EL (cell line): ENCODE measurements around the gene SMARCA4.

ENCODE experiments used
- DNase-seq: peaks from one replicate; pipeline ENCODE4 v3.0.0-alpha.2; 2016

The SMARCA4 gene

DNA sequence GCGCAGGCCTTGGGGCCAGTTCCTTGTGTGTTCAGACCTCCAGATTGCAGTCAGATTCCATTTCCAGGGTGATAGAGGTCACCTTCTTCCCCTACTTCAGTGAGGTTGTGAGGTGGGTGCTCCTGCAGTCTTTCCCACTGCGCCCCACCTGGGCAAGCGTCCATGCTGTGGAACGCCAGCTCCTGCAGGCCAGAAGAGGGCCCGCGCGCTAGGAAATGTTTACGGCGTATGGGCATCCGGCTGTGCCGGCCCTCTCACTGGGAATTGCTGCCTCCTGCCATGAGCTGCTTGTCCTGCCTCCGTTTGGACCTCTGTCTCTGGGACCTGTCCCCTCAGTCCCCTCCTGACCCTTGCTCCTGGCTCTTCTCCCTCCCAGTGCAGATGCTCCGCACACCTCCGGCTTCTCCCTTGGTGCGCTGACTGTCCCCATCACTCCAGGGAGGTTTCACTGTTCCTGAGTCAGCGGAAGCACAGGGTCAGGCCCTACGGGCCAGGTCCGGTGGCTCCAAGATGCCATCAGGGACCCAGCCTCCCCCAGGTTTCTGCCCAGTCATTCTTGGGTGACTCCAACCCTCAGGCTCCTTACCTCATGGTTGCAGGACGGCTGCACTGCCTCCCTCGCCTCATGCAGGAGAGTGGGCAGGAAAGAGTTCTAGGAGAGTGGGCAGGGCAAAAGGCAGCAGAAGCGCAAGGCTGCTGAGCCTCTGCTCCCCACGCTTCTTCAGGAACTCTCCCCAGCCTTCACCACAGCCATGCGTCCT, 56.6 kb downstream of the SMARCA4 start:
- DNase-seq, result no peak

DNA sequence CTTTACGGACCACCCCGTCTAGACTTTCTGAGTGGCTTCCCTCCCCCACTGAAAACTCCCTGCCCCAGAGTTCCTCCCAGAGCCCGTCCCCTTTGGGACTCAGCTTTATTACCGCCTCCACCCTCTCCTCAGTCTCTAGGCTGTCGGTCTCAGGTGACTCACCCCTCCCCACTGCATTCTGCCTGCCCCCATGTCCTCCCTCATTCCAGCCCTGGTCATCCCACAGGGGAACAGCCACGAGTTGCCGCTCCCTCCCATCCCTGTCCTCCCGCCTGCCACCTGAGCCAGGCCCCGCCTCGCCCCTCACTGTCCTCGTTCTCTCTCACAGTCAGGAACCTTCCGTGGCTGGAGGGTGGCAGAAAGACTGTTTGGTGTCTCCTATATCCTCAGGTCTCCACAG, 57.3 kb downstream of the SMARCA4 start:
- no peak for DNase-seq

DNA sequence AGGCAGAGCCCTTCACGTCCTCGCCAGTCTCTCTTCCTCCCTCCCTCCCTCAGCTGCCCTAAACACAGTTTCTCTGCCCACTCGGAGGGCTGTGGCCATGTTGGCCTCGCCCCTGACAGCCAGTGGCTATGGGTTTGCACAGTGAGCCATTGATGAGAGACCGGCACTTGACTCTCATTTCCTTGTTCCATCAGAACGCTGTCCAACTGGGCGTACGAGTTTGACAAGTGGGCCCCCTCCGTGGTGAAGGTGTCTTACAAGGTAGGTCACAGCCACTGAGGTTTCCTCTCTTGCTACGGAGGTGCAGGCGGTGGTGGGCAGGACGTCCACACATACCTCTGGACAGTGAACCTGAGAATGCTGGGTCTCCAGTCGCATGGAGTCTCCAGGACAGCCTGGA, 57.9 kb downstream of the SMARCA4 start:
- no peak for DNase-seq

DNA sequence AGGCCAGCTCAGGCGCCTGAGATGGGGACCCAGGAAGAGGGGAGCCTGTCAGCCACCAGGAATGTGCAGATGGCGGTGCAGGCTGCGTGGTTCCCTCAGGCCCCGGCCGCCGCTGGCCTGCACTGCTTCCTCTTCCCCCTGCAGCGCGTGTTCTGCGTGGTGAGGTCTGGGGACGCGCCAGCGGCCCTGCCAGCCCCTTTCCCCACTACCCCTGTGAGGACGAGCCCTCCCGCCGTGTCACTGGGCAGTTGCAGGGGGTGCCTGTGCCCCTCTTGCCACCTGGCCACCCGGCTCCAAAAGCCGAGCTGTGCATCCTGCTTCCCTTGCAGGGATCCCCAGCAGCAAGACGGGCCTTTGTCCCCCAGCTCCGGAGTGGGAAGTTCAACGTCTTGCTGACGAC, 58.4 kb downstream of the SMARCA4 start:
- DNase-seq, result no peak

DNA sequence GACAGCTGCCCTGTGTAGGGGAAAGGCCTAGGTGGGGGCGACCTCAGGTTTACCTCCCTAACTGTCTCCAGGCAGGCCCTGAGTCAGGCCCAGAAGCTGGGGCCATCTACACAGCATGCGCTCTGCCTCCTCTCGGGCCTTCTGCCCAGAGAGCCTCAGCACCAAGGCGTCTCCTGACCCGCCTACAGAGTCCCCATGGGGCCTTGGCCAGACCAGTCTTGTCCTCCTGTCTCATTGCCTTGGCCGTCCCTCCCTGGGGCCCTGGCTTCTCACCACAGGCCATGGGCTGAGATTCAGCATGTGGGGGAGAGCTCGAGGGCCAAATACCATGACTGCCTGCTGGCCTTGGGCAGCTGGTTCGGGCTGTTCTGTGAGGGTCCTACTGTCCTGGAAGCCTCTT, 59.0 kb downstream of the SMARCA4 start:
- DNase-seq, result no peak

DNA sequence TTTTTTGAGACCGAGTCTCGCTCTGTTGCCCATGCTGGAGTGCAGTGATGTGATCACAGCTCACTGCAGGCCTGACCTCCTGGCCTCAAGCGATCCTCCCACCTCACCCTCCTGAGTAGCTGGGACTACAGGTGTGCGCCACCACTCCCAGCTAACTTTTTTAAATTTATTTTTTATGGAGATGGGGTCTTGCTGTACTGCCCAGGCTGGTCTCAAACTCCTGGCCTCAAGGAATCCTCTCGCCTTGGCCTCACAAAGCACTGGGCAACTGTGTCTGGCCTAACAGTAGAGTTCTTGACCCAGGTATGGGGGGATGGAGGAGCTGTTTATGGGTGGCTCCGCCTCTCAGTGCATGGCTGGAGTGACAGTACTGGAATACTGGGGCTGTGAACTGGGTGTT, 59.6 kb downstream of the SMARCA4 start:
- no peak for DNase-seq

DNA sequence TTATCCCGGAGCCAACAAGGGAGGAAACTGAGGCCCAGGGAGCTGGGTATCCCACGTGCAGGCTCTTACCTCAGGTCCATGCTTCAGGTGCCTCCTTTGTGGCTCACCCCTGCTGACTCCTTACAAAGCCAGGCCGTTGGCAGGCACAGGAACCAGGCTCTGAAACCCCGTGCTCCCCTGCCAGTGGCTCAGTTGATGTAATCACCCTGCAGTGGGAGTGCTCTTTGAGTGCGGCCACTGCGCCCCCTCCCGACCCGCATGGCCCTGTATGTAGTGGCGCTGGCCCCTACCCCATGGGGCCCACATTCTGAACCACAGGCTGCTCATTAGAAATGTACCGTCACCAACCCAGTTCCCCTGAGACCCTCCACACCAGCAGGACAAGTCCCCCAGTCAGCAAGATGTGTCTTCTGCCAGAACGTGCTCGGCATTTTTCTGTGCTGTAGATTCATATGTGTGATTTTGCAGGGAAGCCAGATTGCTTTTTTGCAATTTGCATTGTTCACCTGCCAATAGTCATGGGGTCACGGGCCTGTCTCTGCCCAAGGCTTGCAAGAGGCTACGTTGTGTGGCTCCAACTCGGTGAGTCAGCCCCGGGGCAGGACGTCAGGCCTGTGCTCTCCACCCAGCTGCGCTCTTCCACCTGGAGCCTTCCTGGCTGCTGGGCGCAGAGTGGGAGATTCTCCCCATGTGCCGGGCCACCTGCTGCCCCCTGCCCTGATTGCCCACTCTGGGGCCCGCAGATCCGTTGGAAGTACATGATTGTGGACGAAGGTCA, 60.3 kb downstream of the SMARCA4 start:
- DNase-seq, result no peak

DNA sequence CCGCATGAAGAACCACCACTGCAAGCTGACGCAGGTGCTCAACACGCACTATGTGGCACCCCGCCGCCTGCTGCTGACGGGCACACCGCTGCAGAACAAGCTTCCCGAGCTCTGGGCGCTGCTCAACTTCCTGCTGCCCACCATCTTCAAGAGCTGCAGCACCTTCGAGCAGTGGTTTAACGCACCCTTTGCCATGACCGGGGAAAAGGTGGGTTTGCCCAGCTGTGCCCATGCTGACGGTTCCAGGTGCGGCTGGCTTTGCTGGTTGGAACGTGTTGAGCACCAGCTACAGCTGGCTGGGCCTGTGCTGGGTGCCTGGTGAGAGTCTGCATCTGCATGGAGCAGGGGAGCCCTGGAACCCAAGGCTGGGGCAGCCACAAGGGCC, 60.9 kb downstream of the SMARCA4 start:
- no peak for DNase-seq

DNA sequence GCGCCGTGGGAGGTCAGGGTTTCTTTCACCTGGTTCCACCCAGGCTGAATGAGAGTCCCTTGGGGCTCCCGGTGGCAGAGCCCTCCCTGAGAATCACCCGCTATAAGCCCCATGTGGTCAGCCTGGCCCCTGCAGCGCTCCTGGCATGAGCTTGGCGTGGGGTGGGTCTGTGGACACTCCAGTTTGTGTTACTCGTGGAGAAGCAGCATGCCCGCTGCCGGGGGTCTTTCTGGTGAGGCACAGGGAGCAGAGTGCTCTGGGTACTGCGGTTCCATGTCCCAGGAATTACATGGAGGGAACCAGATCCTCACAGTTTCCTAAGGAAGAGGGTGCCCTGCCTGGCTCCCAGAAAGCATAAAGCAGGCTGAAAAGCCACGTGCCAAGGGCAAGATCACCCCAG, 62.2 kb downstream of the SMARCA4 start:
- no peak for DNase-seq

DNA sequence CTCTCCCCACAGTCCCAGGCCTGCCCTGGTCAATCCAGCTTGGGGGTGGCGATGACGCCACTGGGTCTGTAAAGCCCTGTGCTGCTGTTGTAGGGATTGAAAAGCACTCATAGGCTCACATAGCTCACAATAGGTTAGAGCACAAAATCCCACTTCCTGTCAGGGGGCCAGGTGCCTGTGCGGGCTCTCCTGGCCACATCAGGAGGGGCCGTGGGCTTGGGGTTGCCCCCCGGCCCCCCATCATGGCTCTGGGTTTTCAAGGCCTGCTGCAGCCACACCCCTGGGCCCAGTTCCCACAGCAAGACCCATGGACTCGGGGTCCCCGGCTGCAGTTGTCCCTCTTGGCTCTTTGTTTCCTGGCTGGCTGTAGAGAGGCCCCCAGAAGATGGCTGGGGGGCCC, 62.9 kb downstream of the SMARCA4 start:
- DNase-seq, result no peak

DNA sequence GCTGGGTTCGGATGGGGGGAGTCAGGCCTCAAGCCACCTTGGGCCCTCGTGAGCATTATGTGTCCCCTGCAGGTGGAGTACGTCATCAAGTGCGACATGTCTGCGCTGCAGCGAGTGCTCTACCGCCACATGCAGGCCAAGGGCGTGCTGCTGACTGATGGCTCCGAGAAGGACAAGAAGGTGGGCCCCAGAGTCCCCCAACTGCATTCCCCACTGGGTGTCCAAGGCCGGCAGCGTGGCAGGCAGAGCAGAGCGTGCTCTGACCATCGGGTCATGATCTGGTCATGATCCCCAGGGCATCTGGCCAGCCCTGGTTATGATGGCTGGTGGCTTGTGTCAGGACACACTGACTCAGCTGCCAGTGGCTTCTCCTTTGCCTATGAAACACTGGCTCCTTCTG, 63.4 kb downstream of the SMARCA4 start:
- no peak for DNase-seq

DNA sequence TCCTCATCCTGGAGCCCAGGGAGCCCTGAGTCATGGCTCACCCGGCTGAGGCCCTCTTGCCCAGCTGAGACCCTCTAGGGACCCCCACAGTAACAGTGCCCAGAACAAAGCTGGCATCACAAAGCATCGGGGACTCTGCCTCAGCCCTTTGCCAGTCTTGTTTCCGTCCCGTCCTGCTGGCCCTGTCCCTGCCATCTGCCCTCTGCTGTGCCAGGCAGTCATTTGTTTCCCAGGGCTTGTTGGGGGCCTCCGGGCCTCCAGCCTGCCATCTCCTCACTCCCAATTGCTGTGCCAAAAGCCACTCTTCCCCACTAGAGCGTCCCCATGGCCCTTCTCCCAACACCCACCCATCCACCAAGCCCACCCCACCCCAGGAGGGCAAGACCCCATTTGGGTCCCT, 64.2 kb downstream of the SMARCA4 start:
- no peak for DNase-seq

DNA sequence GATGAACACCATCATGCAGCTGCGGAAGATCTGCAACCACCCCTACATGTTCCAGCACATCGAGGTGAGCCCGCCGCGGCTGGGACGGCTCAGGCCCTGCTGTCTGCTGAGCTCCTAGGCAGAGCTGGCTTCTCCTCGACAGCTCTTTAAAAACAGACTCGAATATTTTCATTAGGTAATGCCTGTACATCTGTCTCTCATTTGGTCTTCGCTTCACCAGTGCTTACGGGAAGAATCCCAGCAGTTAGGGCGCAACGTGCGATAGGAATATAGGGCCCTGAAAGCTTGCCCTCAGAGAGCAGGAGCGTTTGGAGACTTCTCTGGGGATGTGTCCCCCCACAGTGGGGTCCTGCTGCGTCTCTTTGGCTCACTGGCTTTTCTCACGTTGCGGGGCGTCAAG, 64.6 kb downstream of the SMARCA4 start:
- no peak for DNase-seq

DNA sequence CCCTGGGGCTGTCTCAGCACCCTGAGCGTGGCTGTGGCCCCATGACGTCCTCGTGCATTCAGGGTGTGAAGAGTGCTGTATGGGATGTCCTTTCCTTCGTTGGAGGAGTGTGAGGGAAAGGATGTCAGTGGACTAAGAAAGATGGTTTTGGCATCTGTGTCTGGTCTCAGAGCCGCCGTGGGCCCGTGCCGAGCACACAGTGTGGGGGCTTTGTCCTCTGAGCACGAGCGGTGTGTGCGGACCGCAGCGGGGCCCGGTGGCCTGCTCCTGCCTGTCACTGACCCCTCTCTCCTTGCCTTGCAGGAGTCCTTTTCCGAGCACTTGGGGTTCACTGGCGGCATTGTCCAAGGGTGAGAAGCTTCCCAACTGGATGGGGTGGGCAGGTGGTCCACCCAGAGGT, 65.2 kb downstream of the SMARCA4 start:
- DNase-seq, result no peak

DNA sequence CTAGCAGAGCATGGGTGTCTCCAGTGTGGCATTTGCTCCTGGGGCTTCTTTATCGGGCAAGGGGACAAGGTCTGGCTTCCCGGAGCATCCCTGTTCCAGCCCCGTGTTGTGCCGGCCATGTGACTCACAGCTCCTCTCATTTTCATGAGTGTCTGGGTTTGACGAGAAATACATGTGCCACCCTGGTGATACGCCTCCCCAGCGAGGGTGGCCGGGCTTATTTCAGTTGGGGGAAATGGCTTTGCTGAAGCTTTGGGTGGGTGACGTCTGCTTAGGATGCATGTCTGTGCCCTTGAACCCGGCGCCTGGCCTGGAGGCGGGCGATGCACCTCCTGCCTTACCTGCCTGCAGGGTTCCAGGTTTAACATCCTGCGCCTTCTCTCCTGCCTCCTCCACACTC, 66.6 kb downstream of the SMARCA4 start:
- DNase-seq, result no peak

DNA sequence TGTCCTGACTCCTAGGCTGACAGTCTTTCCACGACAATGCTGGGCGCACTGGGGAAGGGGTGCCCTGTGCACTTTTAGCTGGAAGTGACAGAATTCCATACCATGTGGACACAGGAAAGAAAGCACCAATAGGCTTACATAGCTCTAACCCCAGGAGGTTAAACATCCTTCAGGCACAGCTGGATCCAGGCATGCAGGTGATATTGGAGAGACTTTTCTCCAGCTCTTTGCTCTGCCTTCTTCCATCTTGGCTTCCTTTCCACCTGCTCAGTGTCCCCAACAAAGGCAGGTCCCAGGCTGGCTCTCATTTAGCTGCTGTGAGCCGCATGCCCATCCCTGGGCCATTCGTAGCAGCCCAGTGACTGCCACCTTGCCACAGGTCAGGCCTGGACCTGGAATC, 67.3 kb downstream of the SMARCA4 start:
- DNase-seq, result no peak

DNA sequence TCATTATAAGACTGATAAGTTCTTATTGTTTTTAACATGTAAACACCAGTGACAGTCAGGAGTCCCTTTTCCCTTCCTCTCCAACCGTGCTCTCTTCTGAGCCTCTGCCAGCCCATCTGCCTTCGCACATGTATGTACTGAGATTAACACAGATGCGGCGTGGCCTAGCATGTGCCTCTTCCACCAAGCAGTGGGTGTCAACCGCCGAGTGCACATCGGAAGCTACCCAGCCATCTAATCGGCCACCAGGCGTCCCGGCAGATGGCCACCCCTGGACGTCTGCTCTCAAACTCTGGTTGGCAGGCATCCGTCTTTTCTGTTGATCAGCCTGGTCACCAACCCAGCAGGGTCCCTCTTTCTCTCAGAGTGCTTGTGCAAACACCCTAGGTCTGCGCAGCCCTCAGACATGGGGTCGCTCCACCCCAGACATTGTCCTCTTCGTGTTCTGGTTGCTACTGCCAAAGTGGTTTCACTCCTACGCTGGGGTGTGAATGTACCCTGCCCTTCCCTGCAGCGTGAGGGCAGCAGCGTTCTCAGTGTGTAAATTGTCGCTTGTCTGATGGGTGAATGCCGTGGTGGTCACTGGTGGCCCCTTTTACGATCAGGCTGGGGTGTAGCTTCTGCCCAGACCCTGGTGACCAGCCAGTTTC, 70.7 kb downstream of the SMARCA4 start:
- no peak for DNase-seq

DNA sequence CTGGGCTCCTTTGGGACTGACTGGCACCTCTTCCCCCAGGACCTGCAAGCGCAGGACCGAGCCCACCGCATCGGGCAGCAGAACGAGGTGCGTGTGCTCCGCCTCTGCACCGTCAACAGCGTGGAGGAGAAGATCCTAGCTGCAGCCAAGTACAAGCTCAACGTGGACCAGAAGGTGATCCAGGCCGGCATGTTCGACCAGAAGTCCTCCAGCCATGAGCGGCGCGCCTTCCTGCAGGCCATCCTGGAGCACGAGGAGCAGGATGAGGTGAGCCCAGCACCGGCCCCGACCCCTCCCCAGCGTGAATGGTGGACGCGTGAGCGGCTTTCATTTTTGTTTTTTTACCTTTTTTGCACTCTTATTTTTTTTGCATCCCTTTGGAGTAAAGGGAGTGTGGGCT, 72.4 kb downstream of the SMARCA4 start:
- no peak for DNase-seq

DNA sequence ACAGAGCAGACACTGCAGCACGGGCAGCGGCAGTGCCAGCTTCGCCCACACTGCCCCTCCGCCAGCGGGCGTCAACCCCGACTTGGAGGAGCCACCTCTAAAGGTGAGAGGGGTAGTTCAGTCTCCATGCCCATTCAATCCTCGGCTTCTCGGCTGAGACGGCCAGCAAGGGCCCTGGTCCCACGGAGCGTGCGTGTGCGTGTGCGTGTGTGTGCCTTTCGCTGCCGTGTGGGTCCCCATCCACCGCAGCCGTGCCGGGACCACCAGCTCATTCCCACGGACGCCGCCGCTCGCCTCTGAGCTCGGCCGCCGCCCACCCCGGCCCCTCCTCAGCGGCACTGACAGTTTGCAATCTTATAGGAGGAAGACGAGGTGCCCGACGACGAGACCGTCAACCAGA, 72.9 kb downstream of the SMARCA4 start:
- no peak for DNase-seq

DNA sequence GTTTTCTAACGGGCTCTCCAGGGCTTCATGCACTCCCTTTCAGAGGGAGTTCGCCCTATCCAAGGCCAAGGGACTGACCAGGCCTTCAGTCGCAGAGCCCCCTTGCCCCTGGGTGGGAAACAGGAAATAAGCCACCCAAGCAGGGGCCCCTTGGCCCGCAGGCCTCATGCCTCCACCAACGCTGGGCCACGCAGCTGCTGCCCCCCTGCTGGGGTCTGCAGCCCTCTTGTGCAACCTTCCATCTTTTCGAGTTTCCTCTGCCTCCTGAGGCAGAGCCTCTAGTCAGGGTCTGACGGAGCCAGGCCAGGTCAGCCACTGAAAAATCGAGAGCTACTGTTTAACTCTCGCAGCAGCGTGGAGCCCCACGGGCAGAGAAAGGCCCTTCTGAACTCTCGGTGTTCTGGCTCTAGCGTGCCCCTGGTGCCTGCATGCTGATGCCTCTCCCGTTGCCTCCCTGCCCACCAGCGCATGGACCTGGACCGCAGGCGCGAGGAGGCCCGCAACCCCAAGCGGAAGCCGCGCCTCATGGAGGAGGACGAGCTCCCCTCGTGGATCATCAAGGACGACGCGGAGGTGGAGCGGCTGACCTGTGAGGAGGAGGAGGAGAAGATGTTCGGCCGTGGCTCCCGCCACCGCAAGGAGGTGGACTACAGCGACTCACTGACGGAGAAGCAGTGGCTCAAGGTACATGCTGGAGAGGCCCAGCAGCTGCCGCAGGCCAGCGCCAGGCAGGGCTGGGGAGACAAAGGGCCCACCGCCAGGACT, 73.8 kb downstream of the SMARCA4 start:
- no peak for DNase-seq

DNA sequence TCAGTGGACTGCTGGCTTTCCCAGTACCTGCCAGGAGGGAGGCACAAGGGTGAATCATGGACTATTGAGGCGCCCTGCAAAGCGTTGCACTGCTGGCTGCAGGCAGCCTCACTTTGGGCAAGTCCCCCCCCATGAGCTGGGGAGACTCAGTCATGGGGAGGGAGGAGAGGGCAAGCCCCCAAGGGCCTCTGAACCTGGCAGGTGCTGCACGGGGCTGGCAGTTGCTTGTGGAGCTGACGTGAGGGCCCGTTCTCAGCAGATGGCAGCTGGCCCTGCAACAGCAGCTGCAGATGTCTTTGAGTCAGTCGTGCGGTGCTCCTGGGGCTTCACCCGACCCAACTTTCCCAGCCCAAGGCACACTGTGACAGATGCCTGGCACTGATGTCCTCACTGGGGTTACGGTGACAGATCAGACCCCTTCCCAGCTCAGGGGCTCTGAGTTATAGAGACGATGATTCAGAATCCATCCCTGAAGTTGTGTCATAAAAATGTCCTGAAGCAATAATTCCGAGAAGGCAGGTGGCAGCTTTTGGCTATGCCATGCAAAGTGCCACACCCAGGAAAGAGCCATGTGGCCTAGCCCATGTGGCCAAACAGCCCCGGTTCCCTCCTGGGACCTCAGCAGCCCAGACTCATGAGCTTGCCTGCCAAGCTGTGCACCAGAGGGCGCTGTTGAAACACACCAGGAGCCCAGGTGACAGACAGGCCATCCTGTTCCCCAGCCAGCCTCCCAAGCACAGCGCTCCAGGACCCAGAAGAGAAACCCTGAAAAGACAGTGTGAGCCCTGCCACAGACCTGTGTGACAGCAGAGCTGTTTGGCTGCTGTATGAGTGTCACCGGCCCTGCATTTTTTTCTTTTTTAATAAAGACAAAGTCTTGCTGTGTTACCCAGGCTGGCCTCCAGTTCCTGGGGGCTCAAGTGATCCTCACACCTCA, 74.9 kb downstream of the SMARCA4 start:
- DNase-seq, result peak; percentile 84

DNA sequence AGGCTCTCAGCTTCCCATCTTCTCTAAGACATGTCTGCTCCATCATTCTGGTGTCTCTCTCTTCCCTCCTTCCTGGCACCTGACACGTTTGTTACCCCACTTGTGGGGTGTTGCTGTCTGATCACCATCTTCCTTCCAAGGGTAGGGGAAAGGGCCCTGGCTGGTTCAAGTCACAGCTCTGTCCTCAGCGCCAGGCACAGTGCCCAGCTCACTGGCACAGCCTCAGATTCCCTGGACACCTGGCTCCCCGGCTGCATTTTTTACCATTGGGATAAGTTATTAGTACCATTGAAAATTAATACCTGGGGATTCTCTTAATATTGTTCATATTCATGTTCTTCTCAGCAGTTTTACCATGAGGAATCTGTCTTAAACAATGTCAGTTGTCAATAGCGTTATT, 77.7 kb downstream of the SMARCA4 start:
- DNase-seq, result no peak
